GM12878 (cell line): ENCODE results near the gene VEPH1. TPM values are rescaled to one million over a fixed set of nuclear protein-coding genes. Genes with fewer than 3 reads are reported as not detected.

Experiments used
- ATAC-seq: fragments of 200-7000 bp; cut with Tn5 transposase; 3 replicates; pipeline ENCODE4 v1.9.1; 2020; ENCODE audit warnings: mild to moderate bottlenecking, moderate library complexity
- BruUV-seq: library from RNA; stranded (reverse); fragments of 400-500 nt; replicated peaks from 2 replicates; lab custom pipeline; 2021; lab: Mats Ljungman, UMichigan
- CTCF ChIA-PET: fragments of 300-600 bp; sonication (Branson Sonifier 250); formaldehyde crosslinking; extraction: SDS; loops from one replicate; lab custom pipeline; 2021; ENCODE audit warnings: inconsistent platforms; lab: Yijun Ruan, JAX
- POLR2A ChIA-PET: fragments of 350-600 bp; formaldehyde crosslinking; extraction: SDS; loops from one replicate; lab custom pipeline; 2021; ENCODE audit warnings: inconsistent platforms; lab: Charles Lee
- RAD21 ChIA-PET: fragments of 300-600 bp; sonication (Branson Sonifier 250); formaldehyde crosslinking; loops from one replicate; lab custom pipeline; 2023; ENCODE audit warnings: antibody characterized with exemption; ENCODE audit not compliant: unreplicated experiment; lab: Charles Lee
- SMC1A ChIA-PET: fragments of 300-600 bp; sonication (Branson Sonifier 250); formaldehyde crosslinking; loops from one replicate; lab custom pipeline; 2023; ENCODE audit not compliant: unreplicated experiment, uncharacterized antibody; lab: Charles Lee
- DNase-seq: peaks from one replicate; pipeline ENCODE4 v3.0.0-alpha.2; 2011; ENCODE audit warnings: low read depth, low spot score
- FAIRE-seq: peaks from 3 replicates; lab custom pipeline; 2011; peaks lifted over from hg19 to GRCh38; lab: Jason Lieb, UNC
- H2AFZ ChIP-seq: 2 replicates; pipeline ENCODE4 v1.6.0; 2011; ENCODE audit warnings: low read depth, low read length, control low read depth; ENCODE audit not compliant: control insufficient read depth
- H3K27ac ChIP-seq: 2 replicates; pipeline ENCODE4 v1.5.1; 2011; ENCODE audit warnings: control low read depth; ENCODE audit not compliant: control insufficient read depth, insufficient read depth
- H3K27me3 ChIP-seq, 2 experiments: replicated peaks in 1 of 2; 2 replicates each; pipeline versions ENCODE4 v1.6.0 to v1.6.1; 2011; ENCODE audit warnings: low read length in 1 of 2; ENCODE audit not compliant: control insufficient read depth in 2 of 2, insufficient read depth in 2 of 2
- H3K36me3 ChIP-seq, 2 experiments: 2 replicates each; pipeline ENCODE4 v1.5.1; 2011; ENCODE audit warnings: low read length in 1 of 2; ENCODE audit not compliant: control insufficient read depth in 2 of 2, insufficient read depth in 2 of 2
- H3K4me1 ChIP-seq: 2 replicates; pipeline ENCODE4 v1.6.1; 2011; ENCODE audit warnings: mild to moderate bottlenecking, low read length, moderate library complexity, mixed read lengths; ENCODE audit not compliant: control insufficient read depth, insufficient read depth
- H3K4me2 ChIP-seq: 2 replicates; pipeline ENCODE4 v1.6.0; 2011; ENCODE audit warnings: control low read depth; ENCODE audit not compliant: control insufficient read depth, insufficient read depth
- H3K4me3 ChIP-seq: fragments of 200-600 bp; sonication (generic); 2 replicates; pipeline ENCODE4 v1.5.1; 2016
- H3K79me2 ChIP-seq: 2 replicates; pipeline ENCODE4 v1.6.0; 2011; ENCODE audit warnings: low read length; ENCODE audit not compliant: control insufficient read depth, insufficient read depth
- H3K9ac ChIP-seq: 2 replicates; pipeline ENCODE4 v1.8.0; 2011; ENCODE audit warnings: low read length, control low read depth, mixed read lengths; ENCODE audit not compliant: control insufficient read depth, insufficient read depth
- H3K9me3 ChIP-seq: replicated peaks from 3 replicates; pipeline ENCODE4 v1.5.1; 2011; ENCODE audit warnings: mild to moderate bottlenecking, low read length; ENCODE audit not compliant: control insufficient read depth, insufficient read depth
- H4K20me1 ChIP-seq: 2 replicates; pipeline ENCODE4 v1.6.0; 2011; ENCODE audit not compliant: control insufficient read depth, insufficient read depth
- CBX3 ChIP-seq: fragments of 200-600 bp; sonication (generic); IDR thresholded peaks from 2 replicates; pipeline ENCODE4 v1.6.1; 2016; ENCODE audit warnings: low read depth, borderline replicate concordance
- EZH2 ChIP-seq: IDR thresholded peaks from 2 replicates; pipeline ENCODE4 v1.6.1; 2012; ENCODE audit warnings: low read depth, mild to moderate bottlenecking, control low read depth, inconsistent platforms, low read length, borderline replicate concordance; ENCODE audit not compliant: control insufficient read depth
- IRF4 ChIP-seq: IDR thresholded peaks from 2 replicates; pipeline ENCODE4 v1.6.1; 2011; ENCODE audit warnings: low read depth, low read length
- MYB ChIP-seq: fragments of 150-350 bp; IDR thresholded peaks from 2 replicates; pipeline ENCODE4 v1.6.1; 2014; ENCODE audit warnings: mild to moderate bottlenecking, low read depth, low read length, borderline replicate concordance
- STAT3 ChIP-seq: IDR thresholded peaks from 2 replicates; pipeline ENCODE4 v1.6.1; 2011; ENCODE audit warnings: low read depth, low read length, improper control_type of control experiment
- ZBTB40 ChIP-seq: fragments of 450-650 bp; IDR thresholded peaks from 2 replicates; pipeline ENCODE4 v1.6.1; 2016; ENCODE audit warnings: mild to moderate bottlenecking, moderate library complexity, borderline replicate concordance
- ZNF687 ChIP-seq: fragments of 450-650 bp; IDR thresholded peaks from 2 replicates; pipeline ENCODE4 v1.6.1; 2017; ENCODE audit warnings: mild to moderate bottlenecking, moderate library complexity
- WGBS: methylation state at CpG from one replicate; pipeline ENCODE4 v1.1.6; 2016; ENCODE audit warnings: low lambda C conversion rate; ENCODE audit not compliant: insufficient replicate concordance, insufficient coverage; ENCODE audit errors: missing lambda C conversion rate; 5-methylcytosine and 5-hydroxymethylcytosine counted together
- in situ Hi-C: fragments of 300-500 bp; cut with MboI; formaldehyde crosslinking; loops from 9 replicates; pipeline ENCODE4 v1.14.3; 2018; ENCODE audit warnings: mixed read lengths
- intact Hi-C: fragments of 100-400 bp; cut with micrococcal nuclease; formaldehyde crosslinking; loops from one replicate; pipeline ENCODE4 v1.14.2; 2022; ENCODE audit not compliant: unreplicated experiment
- polyA plus RNA-seq, 11 experiments: library from polyadenylated mRNA; depleted of rRNA in 4 of 11; unstranded in 6 of 11; stranded (reverse) in 5 of 11; fragments of >200 nt; fragmentation: Nextera tagmentation in 4 of 11; fragmentation: Illumina TruSeq in 1 of 11; extraction: Ambion mirVana in 4 of 11; extraction: Trizol in 1 of 11; gene quantifications; 1 replicate in 1 of 11; 2 replicates in 10 of 11; pipeline versions ENCODE4 v1.2.1 to v1.2.3, GENCODE V29; 2011 to 2016; ENCODE audit warnings: inconsistent platforms in 2 of 11, missing spikeins in 2 of 11, low read depth in 1 of 11
- total RNA-seq, 4 experiments: library from RNA; depleted of rRNA in 3 of 4; stranded (reverse); fragments of >200 nt in 3 of 4; fragmentation: Illumina TruSeq in 1 of 4; extraction: Trizol in 1 of 4; gene quantifications; 2 replicates each; pipeline versions ENCODE4 v1.2.1 to v1.2.3, GENCODE V29; 2013 to 2021

Gene VEPH1
- total and polyA plus RNA-seq, 10 of the 15 experiments (the other 5 are each of a cell fraction or from before 2014, with no cell fraction given): 0.04 to 0.26 (median 0.17) TPM; not detected in 7

GRCh38 chr3:157268026-157268425 is 235.2 kb downstream of the VEPH1 start:
- no TSS peak for BruUV-seq
- Histone ChIP-seq H3K27me3 (no peaks in the 10 kb centered on the region), H3K9ac (no peak overlapping the region), H3K27ac (no peak overlapping the region), H3K79me2 (no peaks in the 10 kb centered on the region), H3K4me1 (no peaks in the 10 kb centered on the region), H3K9me3 (no peaks in the 10 kb centered on the region), H3K4me3 (no peak overlapping the region), H3K4me2 (no peak overlapping the region), H2AFZ (no peak overlapping the region), H4K20me1 (no peaks in the 10 kb centered on the region), H3K36me3 (no peaks in the 10 kb centered on the region)
- ChIA-PET CTCF (interaction anchor here (0.9 kb wide), 1 partner anchor 8 kb away, joined by 3 read pairs; no protein-coding TSS in a partner anchor), SMC1A (no interaction called here), RAD21 (no interaction called here), POLR2A (no interaction called here)
- FAIRE-seq (no peak), ATAC-seq (no peak), DNase-seq (no peak)
- intact Hi-C loops: no loop called here
- TF ChIP-seq MYB (no peak), STAT3 (no peak), EZH2 (no peak)
- 38% methylated on average over 2 of the region's 2 CpGs for WGBS
- in situ Hi-C loops: no loop called here

- POLR2A ChIA-PET: no interaction called here
- no peaks in the 10 kb centered on the region for H3K9me3 ChIP-seq
- ATAC-seq (no peak), DNase-seq (no peak), FAIRE-seq (no peak)
- H3K27me3 ChIP-seq: no peaks in the 10 kb centered on the region
- in situ Hi-C loops: no loop called here
- no peak overlapping the region for H3K27ac ChIP-seq
- intact Hi-C loops: no loop called here
- no TSS peak for BruUV-seq
- RAD21 ChIA-PET: no interaction called here
- SMC1A ChIA-PET: no interaction called here
- H3K4me1 ChIP-seq: no peaks in the 10 kb centered on the region
- no peaks in the 10 kb centered on the region for H3K36me3 ChIP-seq
- CTCF ChIA-PET: interaction anchor here (0.6 kb wide), 1 partner anchor 624 kb away, joined by 3 read pairs; no protein-coding TSS in a partner anchor
- no peaks in the 10 kb centered on the region for H4K20me1 ChIP-seq
- H2AFZ ChIP-seq: no peak overlapping the region
- H3K9ac ChIP-seq: no peak overlapping the region
- H3K4me2 ChIP-seq: no peak overlapping the region
- H3K4me3 ChIP-seq: no peak overlapping the region
- 100% methylated on average over 1 of the region's 1 CpG for WGBS
- no peaks in the 10 kb centered on the region for H3K79me2 ChIP-seq
- TF ChIP-seq ZBTB40 (no peak), IRF4 (no peak), ZNF687 (no peak), CBX3 (no peak)
Observed at GRCh38 chr3:157265931-157266330, 237.3 kb downstream of the VEPH1 start.
